Measurements from ENCODE around the gene EGFR. TPM values are rescaled to one million over a fixed set of nuclear protein-coding genes. Genes with fewer than 3 reads are reported as not detected.

The EGFR gene
- polyA plus RNA-seq, 1 donor from 2014 or later = 0.22 TPM

GRCh38 chr7:55055479-55055878 lies 36.7 kb downstream of the EGFR start:
- Histone ChIP-seq H3K27me3 (ENCODE audit: insufficient read depth, low read depth, low read length) (no peaks in the 10 kb centered on the region), H3F3A (ENCODE audit: insufficient read depth, low read length, poor library complexity, severe bottlenecking) (no peaks in the 10 kb centered on the region), H3K4me2 (ENCODE audit: low read length) (no peak overlapping the region), H3K4me3 (ENCODE audit: low read length) (no peak overlapping the region), H4K20me1 (ENCODE audit: insufficient read depth) (no peaks in the 10 kb centered on the region), H3K9ac (ENCODE audit: low read length) (no peak overlapping the region), H3K79me2 (replicated peaks; ENCODE audit: insufficient read depth, low read length) (no peaks in the 10 kb centered on the region), H2AFZ (ENCODE audit: low read depth, low read length) (no peak overlapping the region), H3K9me3 (ENCODE audit: low read length) (no peaks in the 10 kb centered on the region), H3K27ac (ENCODE audit: low read length) (no peak overlapping the region), H3K36me3 (ENCODE audit: insufficient read depth, low read length) (no peaks in the 10 kb centered on the region), H3K9me2 (ENCODE audit: insufficient read depth, low read length) (no peaks in the 10 kb centered on the region)
- TF ChIP-seq MXI1 (conservative IDR thresholded peaks at IDR 0.05; ENCODE audit: poor library complexity, severe bottlenecking) = no peak
- no peak for TF ChIP-seq EZH2 (IDR thresholded peaks at IDR 0.05; ENCODE audit: borderline replicate concordance, insufficient read depth, low read length, poor library complexity, severe bottlenecking)
- TF ChIP-seq SMC3 (conservative IDR thresholded peaks at IDR 0.05; ENCODE audit: poor library complexity) = no peak
- no peak for TF ChIP-seq REST (IDR thresholded peaks at IDR 0.05; ENCODE audit: borderline replicate concordance)
- no peak for TF ChIP-seq CTCF (IDR thresholded peaks at IDR 0.05; ENCODE audit: poor library complexity, severe bottlenecking)
- TF ChIP-seq POLR2AphosphoS5 (IDR thresholded peaks at IDR 0.05) = no peak
- no peak for TF ChIP-seq EP300 (conservative IDR thresholded peaks at IDR 0.05; ENCODE audit: poor library complexity, severe bottlenecking)

- H4K20me1 ChIP-seq (ENCODE audit: insufficient read depth) = no peaks in the 10 kb centered on the region
- H3K9me3 ChIP-seq (ENCODE audit: low read length) = no peaks in the 10 kb centered on the region
- H3K9ac ChIP-seq (ENCODE audit: low read length) = no peak overlapping the region
- no peak for TF ChIP-seq RAD21 (conservative IDR thresholded peaks at IDR 0.05)
- no peak for TF ChIP-seq REST (IDR thresholded peaks at IDR 0.05; ENCODE audit: borderline replicate concordance)
- no peak for TF ChIP-seq TAF1 (IDR thresholded peaks at IDR 0.05; ENCODE audit: low read depth)
- TF ChIP-seq EP300 (conservative IDR thresholded peaks at IDR 0.05; ENCODE audit: poor library complexity, severe bottlenecking) = no peak
- no peak for TF ChIP-seq CTCF (IDR thresholded peaks at IDR 0.05; ENCODE audit: poor library complexity, severe bottlenecking)
- H3K27ac ChIP-seq (ENCODE audit: low read length) = no peak overlapping the region
- no peak overlapping the region for H2AFZ ChIP-seq (ENCODE audit: low read depth, low read length)
- H3F3A ChIP-seq (ENCODE audit: insufficient read depth, low read length, poor library complexity, severe bottlenecking) = no peaks in the 10 kb centered on the region
- H3K4me2 ChIP-seq (ENCODE audit: low read length) = no peak overlapping the region
- H3K4me3 ChIP-seq (ENCODE audit: low read length) = no peak overlapping the region
- H3K36me3 ChIP-seq (ENCODE audit: insufficient read depth, low read length) = no peaks in the 10 kb centered on the region
- no peaks in the 10 kb centered on the region for H3K27me3 ChIP-seq (ENCODE audit: insufficient read depth, low read depth, low read length)
- no peaks in the 10 kb centered on the region for H3K79me2 ChIP-seq (replicated peaks; ENCODE audit: insufficient read depth, low read length)
- no peaks in the 10 kb centered on the region for H3K9me2 ChIP-seq (ENCODE audit: insufficient read depth, low read length)
Observed at GRCh38 chr7:55056068-55056467, 37.3 kb downstream of the EGFR start.

Data from neural cell (in vitro differentiated cells).